Measurements from ENCODE around the gene C11orf68.

GRCh38 chr11:65883058-65883761 lies 35.7 kb downstream of the C11orf68 start:
- TF ChIP-seq, protein P1, sequence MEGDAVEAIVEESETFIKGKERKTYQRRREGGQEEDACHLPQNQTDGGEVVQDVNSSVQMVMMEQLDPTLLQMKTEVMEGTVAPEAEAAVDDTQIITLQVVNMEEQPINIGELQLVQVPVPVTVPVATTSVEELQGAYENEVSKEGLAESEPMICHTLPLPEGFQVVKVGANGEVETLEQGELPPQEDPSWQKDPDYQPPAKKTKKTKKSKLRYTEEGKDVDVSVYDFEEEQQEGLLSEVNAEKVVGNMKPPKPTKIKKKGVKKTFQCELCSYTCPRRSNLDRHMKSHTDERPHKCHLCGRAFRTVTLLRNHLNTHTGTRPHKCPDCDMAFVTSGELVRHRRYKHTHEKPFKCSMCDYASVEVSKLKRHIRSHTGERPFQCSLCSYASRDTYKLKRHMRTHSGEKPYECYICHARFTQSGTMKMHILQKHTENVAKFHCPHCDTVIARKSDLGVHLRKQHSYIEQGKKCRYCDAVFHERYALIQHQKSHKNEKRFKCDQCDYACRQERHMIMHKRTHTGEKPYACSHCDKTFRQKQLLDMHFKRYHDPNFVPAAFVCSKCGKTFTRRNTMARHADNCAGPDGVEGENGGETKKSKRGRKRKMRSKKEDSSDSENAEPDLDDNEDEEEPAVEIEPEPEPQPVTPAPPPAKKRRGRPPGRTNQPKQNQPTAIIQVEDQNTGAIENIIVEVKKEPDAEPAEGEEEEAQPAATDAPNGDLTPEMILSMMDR (IDR thresholded peaks at IDR 0.05; ENCODE audit: insufficient read depth, low read length), result no peak
- TF ChIP-seq POLR2AphosphoS5 (IDR thresholded peaks at IDR 0.05; ENCODE audit: low read depth), result no peak
- TF ChIP-seq, protein P2, sequence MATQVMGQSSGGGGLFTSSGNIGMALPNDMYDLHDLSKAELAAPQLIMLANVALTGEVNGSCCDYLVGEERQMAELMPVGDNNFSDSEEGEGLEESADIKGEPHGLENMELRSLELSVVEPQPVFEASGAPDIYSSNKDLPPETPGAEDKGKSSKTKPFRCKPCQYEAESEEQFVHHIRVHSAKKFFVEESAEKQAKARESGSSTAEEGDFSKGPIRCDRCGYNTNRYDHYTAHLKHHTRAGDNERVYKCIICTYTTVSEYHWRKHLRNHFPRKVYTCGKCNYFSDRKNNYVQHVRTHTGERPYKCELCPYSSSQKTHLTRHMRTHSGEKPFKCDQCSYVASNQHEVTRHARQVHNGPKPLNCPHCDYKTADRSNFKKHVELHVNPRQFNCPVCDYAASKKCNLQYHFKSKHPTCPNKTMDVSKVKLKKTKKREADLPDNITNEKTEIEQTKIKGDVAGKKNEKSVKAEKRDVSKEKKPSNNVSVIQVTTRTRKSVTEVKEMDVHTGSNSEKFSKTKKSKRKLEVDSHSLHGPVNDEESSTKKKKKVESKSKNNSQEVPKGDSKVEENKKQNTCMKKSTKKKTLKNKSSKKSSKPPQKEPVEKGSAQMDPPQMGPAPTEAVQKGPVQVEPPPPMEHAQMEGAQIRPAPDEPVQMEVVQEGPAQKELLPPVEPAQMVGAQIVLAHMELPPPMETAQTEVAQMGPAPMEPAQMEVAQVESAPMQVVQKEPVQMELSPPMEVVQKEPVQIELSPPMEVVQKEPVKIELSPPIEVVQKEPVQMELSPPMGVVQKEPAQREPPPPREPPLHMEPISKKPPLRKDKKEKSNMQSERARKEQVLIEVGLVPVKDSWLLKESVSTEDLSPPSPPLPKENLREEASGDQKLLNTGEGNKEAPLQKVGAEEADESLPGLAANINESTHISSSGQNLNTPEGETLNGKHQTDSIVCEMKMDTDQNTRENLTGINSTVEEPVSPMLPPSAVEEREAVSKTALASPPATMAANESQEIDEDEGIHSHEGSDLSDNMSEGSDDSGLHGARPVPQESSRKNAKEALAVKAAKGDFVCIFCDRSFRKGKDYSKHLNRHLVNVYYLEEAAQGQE (IDR thresholded peaks at IDR 0.05; ENCODE audit: insufficient replicate concordance, low read depth), result no peak
- TF ChIP-seq SPI1 (IDR thresholded peaks at IDR 0.05; ENCODE audit: borderline replicate concordance, low read depth), result no peak
- no peak for TF ChIP-seq GABPA (IDR thresholded peaks at IDR 0.05; ENCODE audit: low read depth)

Data from HL-60 (cell line).